Body of pancreas (tissue), 4 donors: ENCODE data around the gene REXO1.

Source experiments
- CTCF ChIP-seq, 7 experiments: fragments of 450-650 bp in 4 of 7; fragments of 200-600 bp in 3 of 7; sonication (generic) in 3 of 7; IDR thresholded peaks; one replicate each; pipeline ENCODE4 v1.5.1; 2016 to 2019; ENCODE audit warnings: antibody characterized with exemption in 7 of 7
- POLR2A ChIP-seq, 3 donors: fragments of 450-650 bp; IDR thresholded peaks; one replicate each; pipeline ENCODE4 v1.6.1; 2016; ENCODE audit warnings: antibody characterized with exemption in 3 of 3, mild to moderate bottlenecking in 2 of 3

GRCh38 chr19:1849886-1850398 lies 1.7 kb upstream of the REXO1 start:
- no peak for TF ChIP-seq POLR2A (IDR thresholded peaks at IDR 0.05)
- no peak for TF ChIP-seq CTCF (IDR thresholded peaks at IDR 0.05)
